HepG2 (cell line): Measurements from ENCODE around the gene CAVIN1. TPM values are rescaled to one million over a fixed set of nuclear protein-coding genes. Genes with fewer than 3 reads are reported as not detected.
A peak's percentile ranks its signal among the peaks of the same experiment; 100 is the strongest.

Experiments
- BRCA1 ChIP-seq: sonication (generic); formaldehyde crosslinking; IDR thresholded peaks from 2 replicates; pipeline ENCODE4 v1.4.0; 2020; ENCODE audit warnings: missing genetic modification reagents
- CENPT ChIP-seq: sonication (generic); formaldehyde crosslinking; IDR thresholded peaks from 2 replicates; pipeline ENCODE4 v1.8.0; 2022; ENCODE audit warnings: low read depth, mild to moderate bottlenecking, moderate library complexity, missing genetic modification reagents
- DMAP1 ChIP-seq: IDR thresholded peaks from 2 replicates; pipeline ENCODE4 v1.6.1; 2016
- GPN1 ChIP-seq: sonication (generic); formaldehyde crosslinking; IDR thresholded peaks from 2 replicates; pipeline ENCODE4 v1.5.1; 2020; ENCODE audit warnings: missing genetic modification reagents, borderline replicate concordance
- IRX3 ChIP-seq: sonication (generic); formaldehyde crosslinking; IDR thresholded peaks from 2 replicates; pipeline ENCODE4 v1.8.1; 2023; ENCODE audit warnings: mild to moderate bottlenecking, low read depth, missing genetic modification reagents, borderline replicate concordance
- KDM1A ChIP-seq: IDR thresholded peaks from 2 replicates; pipeline ENCODE4 v1.6.1; 2016; ENCODE audit warnings: missing compliant biosample characterization
- ZNF136 ChIP-seq: sonication (generic); formaldehyde crosslinking; IDR thresholded peaks from 2 replicates; pipeline ENCODE4 v1.8.1; 2022; ENCODE audit warnings: low read depth, mild to moderate bottlenecking, moderate library complexity, missing genetic modification reagents
- ZNF207 ChIP-seq: fragments of 450-650 bp; IDR thresholded peaks from 2 replicates; pipeline ENCODE4 v1.6.1; 2016; ENCODE audit warnings: antibody characterized with exemption, borderline replicate concordance
- ZNF230 ChIP-seq: sonication (generic); formaldehyde crosslinking; IDR thresholded peaks from 2 replicates; pipeline ENCODE4 v1.4.0; 2020; ENCODE audit warnings: mild to moderate bottlenecking, missing genetic modification reagents
- ZNF484 ChIP-seq: sonication (generic); formaldehyde crosslinking; IDR thresholded peaks from 2 replicates; pipeline ENCODE4 v1.5.1; 2020; ENCODE audit warnings: mild to moderate bottlenecking, low read depth, missing genetic modification reagents, borderline replicate concordance
- ZNF660 ChIP-seq: sonication (generic); formaldehyde crosslinking; IDR thresholded peaks from 2 replicates; pipeline ENCODE4 v1.5.1; 2020; ENCODE audit warnings: mild to moderate bottlenecking, low read depth, missing genetic modification reagents, borderline replicate concordance
- ZSCAN12 ChIP-seq: sonication (generic); formaldehyde crosslinking; IDR thresholded peaks from 2 replicates; pipeline ENCODE4 v1.9.0; 2021; ENCODE audit warnings: mild to moderate bottlenecking, missing genetic modification reagents
- polyA plus RNA-seq, 8 experiments: library from polyadenylated mRNA; depleted of rRNA in 3 of 8; stranded (reverse) in 7 of 8; unstranded in 1 of 8; fragments of >200 nt; fragmentation: Illumina TruSeq in 4 of 8; extraction: Trizol in 4 of 8; gene quantifications; 2 replicates each; pipeline versions ENCODE4 v1.2.1 to v1.2.3, GENCODE V29; 2011 to 2016; ENCODE audit warnings: low read depth in 4 of 8, missing spikeins in 1 of 8, mixed read lengths in 1 of 8; ENCODE audit not compliant: insufficient read depth in 1 of 8
- total RNA-seq, 5 experiments: library from RNA; depleted of rRNA; stranded (reverse); fragments of >200 nt; fragmentation: Illumina TruSeq; extraction: Trizol; gene quantifications; 2 replicates each; pipeline ENCODE4 v1.2.3, GENCODE V29; 2016; ENCODE audit warnings: low read depth in 1 of 5
- TF ChIP-seq, protein P1 (sequence below): fragments of 450-650 bp; IDR thresholded peaks from 2 replicates; pipeline ENCODE4 v1.6.1; 2017
- TF ChIP-seq, protein P2 (sequence below): sonication (generic); formaldehyde crosslinking; IDR thresholded peaks from 2 replicates; pipeline ENCODE4 v1.5.0; 2020; ENCODE audit warnings: missing genetic modification reagents
- TF ChIP-seq, protein P3 (sequence below): sonication (generic); formaldehyde crosslinking; IDR thresholded peaks from 2 replicates; pipeline ENCODE4 v1.8.0; 2022; ENCODE audit warnings: mild to moderate bottlenecking, missing genetic modification reagents
- TF ChIP-seq, protein P4 (sequence below), 2 experiments: sonication (generic) in 1 of 2; formaldehyde crosslinking in 1 of 2; IDR thresholded peaks; 2 replicates each; pipeline versions ENCODE4 v1.6.1 to v1.9.0; 2014 to 2022; ENCODE audit warnings: antibody characterized with exemption in 1 of 2, borderline replicate concordance in 1 of 2, inconsistent platforms in 1 of 2, low read depth in 1 of 2, missing genetic modification reagents in 1 of 2
- TF ChIP-seq, protein P5 (sequence below): sonication (generic); formaldehyde crosslinking; IDR thresholded peaks from 2 replicates; pipeline ENCODE4 v1.4.0; 2020; ENCODE audit warnings: missing genetic modification reagents

CAVIN1 gene
- total and polyA plus RNA-seq, 2 of the 13 experiments (the other 11 are each of a cell fraction or from before 2014, with no cell fraction given) = 15.9 to 25.5 TPM

DNA sequence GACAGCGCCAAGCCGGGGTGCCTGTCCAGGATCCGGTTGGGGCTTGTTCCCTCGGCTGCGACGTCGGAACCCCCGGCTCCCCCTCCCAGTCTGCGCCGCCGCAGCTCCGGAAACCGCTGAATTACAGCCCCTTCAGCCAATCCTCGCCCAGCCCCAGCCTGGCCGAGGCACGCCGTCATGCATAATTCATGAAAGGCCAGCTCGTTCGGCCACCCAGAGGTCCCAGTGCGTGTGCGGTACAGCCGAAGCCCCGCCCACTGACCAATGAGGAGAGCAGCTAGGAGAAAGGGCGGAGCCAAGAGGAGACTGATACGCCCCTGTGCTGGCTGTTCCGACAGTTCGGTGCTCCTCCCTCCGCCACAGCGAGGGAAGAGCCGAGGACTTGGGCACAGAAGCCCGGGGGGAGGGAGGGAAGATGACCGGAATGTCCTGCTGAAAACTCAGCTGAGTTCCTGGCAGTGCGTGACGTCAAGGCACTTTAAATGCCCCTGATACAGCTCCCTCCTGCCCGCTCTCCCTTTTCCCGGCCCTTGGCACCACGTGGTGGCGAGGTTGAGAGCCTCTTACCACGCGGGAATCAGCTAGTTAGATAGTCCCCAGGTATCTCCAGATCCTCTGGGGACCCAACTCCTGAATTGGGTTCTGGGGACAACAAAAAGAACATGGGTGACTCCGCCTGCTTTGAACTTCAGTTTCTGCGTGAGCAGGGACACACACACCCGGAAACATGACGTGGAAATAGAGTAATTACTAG lies 34.5 kb downstream of the CAVIN1 start, which contains the start of gene STAT3 (continued):
- TF ChIP-seq, protein P1, sequence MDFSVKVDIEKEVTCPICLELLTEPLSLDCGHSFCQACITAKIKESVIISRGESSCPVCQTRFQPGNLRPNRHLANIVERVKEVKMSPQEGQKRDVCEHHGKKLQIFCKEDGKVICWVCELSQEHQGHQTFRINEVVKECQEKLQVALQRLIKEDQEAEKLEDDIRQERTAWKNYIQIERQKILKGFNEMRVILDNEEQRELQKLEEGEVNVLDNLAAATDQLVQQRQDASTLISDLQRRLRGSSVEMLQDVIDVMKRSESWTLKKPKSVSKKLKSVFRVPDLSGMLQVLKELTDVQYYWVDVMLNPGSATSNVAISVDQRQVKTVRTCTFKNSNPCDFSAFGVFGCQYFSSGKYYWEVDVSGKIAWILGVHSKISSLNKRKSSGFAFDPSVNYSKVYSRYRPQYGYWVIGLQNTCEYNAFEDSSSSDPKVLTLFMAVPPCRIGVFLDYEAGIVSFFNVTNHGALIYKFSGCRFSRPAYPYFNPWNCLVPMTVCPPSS = no peak
- TF ChIP-seq KDM1A (CRISPR knock-in tag) (peak; percentile 76), ZNF660 (CRISPR knock-in tag) (0 out of 2 replicates have a peak, but pooled peaks have one; percentile 61), ZNF230 (CRISPR knock-in tag) (peak; percentile 91), ZNF136 (CRISPR knock-in tag) (peak; percentile 92; the same call in 1 of the 2 replicates), CENPT (CRISPR knock-in tag) (peak; percentile 95), ZSCAN12 (CRISPR knock-in tag) (0 out of 2 replicates have a peak, but pooled peaks have one; percentile 44), BRCA1 (no peak; the same call in 1 of the 2 replicates), ZNF484 (peak; percentile 82; the same call in 1 of the 2 replicates), IRX3 (CRISPR knock-in tag) (peak; percentile 85; the same call in 1 of the 2 replicates), DMAP1 (CRISPR knock-in tag) (peak; percentile 98), ZNF207 (no peak), GPN1 (CRISPR knock-in tag) (0 out of 2 replicates have a peak, but pooled peaks have one; percentile 65)
- TF ChIP-seq, protein P2, sequence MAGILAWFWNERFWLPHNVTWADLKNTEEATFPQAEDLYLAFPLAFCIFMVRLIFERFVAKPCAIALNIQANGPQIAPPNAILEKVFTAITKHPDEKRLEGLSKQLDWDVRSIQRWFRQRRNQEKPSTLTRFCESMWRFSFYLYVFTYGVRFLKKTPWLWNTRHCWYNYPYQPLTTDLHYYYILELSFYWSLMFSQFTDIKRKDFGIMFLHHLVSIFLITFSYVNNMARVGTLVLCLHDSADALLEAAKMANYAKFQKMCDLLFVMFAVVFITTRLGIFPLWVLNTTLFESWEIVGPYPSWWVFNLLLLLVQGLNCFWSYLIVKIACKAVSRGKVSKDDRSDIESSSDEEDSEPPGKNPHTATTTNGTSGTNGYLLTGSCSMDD = peak; percentile 62; the same call in 1 of the 2 replicates
- TF ChIP-seq, protein P3, sequence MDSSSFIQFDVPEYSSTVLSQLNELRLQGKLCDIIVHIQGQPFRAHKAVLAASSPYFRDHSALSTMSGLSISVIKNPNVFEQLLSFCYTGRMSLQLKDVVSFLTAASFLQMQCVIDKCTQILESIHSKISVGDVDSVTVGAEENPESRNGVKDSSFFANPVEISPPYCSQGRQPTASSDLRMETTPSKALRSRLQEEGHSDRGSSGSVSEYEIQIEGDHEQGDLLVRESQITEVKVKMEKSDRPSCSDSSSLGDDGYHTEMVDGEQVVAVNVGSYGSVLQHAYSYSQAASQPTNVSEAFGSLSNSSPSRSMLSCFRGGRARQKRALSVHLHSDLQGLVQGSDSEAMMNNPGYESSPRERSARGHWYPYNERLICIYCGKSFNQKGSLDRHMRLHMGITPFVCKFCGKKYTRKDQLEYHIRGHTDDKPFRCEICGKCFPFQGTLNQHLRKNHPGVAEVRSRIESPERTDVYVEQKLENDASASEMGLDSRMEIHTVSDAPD (CRISPR knock-in tag) = peak; percentile 95; the same call in 1 of the 2 replicates
- TF ChIP-seq, protein P4, sequence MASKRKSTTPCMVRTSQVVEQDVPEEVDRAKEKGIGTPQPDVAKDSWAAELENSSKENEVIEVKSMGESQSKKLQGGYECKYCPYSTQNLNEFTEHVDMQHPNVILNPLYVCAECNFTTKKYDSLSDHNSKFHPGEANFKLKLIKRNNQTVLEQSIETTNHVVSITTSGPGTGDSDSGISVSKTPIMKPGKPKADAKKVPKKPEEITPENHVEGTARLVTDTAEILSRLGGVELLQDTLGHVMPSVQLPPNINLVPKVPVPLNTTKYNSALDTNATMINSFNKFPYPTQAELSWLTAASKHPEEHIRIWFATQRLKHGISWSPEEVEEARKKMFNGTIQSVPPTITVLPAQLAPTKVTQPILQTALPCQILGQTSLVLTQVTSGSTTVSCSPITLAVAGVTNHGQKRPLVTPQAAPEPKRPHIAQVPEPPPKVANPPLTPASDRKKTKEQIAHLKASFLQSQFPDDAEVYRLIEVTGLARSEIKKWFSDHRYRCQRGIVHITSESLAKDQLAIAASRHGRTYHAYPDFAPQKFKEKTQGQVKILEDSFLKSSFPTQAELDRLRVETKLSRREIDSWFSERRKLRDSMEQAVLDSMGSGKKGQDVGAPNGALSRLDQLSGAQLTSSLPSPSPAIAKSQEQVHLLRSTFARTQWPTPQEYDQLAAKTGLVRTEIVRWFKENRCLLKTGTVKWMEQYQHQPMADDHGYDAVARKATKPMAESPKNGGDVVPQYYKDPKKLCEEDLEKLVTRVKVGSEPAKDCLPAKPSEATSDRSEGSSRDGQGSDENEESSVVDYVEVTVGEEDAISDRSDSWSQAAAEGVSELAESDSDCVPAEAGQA (IDR thresholded peaks at IDR 0.05; ENCODE audit: low read depth) = peak; percentile 90
- TF ChIP-seq, protein P4 (CRISPR knock-in tag; IDR thresholded peaks at IDR 0.05; ENCODE audit: borderline replicate concordance) = no peak
- TF ChIP-seq, protein P5, sequence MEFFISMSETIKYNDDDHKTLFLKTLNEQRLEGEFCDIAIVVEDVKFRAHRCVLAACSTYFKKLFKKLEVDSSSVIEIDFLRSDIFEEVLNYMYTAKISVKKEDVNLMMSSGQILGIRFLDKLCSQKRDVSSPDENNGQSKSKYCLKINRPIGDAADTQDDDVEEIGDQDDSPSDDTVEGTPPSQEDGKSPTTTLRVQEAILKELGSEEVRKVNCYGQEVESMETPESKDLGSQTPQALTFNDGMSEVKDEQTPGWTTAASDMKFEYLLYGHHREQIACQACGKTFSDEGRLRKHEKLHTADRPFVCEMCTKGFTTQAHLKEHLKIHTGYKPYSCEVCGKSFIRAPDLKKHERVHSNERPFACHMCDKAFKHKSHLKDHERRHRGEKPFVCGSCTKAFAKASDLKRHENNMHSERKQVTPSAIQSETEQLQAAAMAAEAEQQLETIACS = no peak
